PC-3 (cell line): ENCODE measurements around the gene MIPEP. TPM values are rescaled to one million over a fixed set of nuclear protein-coding genes. Genes with fewer than 3 reads are reported as not detected.

ENCODE experiments used
- ATAC-seq: fragments of 200-7000 bp; cut with Tn5 transposase; 2 replicates; pipeline ENCODE4 v1.9.1; 2020; ENCODE audit warnings: mild to moderate bottlenecking, moderate library complexity
- BruUV-seq: library from RNA; stranded (reverse); fragments of 400-500 nt; replicated peaks from 2 replicates; lab custom pipeline; 2021; lab: Mats Ljungman, UMichigan
- CTCF ChIA-PET: fragments of 300-600 bp; sonication (Branson Sonifier 250); formaldehyde crosslinking; loops from one replicate; lab custom pipeline; 2022; ENCODE audit warnings: antibody characterized with exemption; lab: Charles Lee
- POLR2A ChIA-PET: fragments of 300-600 bp; sonication (Branson Sonifier 250); formaldehyde crosslinking; loops from one replicate; lab custom pipeline; 2022; ENCODE audit warnings: antibody characterized with exemption; ENCODE audit not compliant: unreplicated experiment; lab: Charles Lee
- DNase-seq: peaks from one replicate; pipeline ENCODE4 v3.0.0-alpha.2; 2015
- H2AFZ ChIP-seq: fragments of 300-600 bp; sonication (generic); 2 replicates; pipeline ENCODE4 v1.6.0; 2016; ENCODE audit warnings: antibody characterized with exemption, low read length
- H3F3A ChIP-seq: fragments of 300-600 bp; sonication (generic); one replicate; pipeline ENCODE4 v1.6.0; 2017; ENCODE audit warnings: antibody characterized with exemption, low read length, control low read depth, mild to moderate bottlenecking; ENCODE audit not compliant: unreplicated experiment
- H3K27ac ChIP-seq: fragments of 300-600 bp; sonication (generic); 2 replicates; pipeline ENCODE4 v1.5.1; 2016; ENCODE audit warnings: mild to moderate bottlenecking, low read length
- H3K27me3 ChIP-seq: fragments of 300-600 bp; sonication (generic); 2 replicates; pipeline ENCODE4 v1.6.1; 2016; ENCODE audit warnings: low read length, mixed read lengths
- H3K36me3 ChIP-seq: fragments of 300-600 bp; sonication (generic); 2 replicates; pipeline ENCODE4 v1.6.1; 2016; ENCODE audit warnings: low read depth, mixed run types, low read length, mixed read lengths
- H3K4me1 ChIP-seq: fragments of 300-600 bp; sonication (generic); 2 replicates; pipeline ENCODE4 v1.5.1; 2016; ENCODE audit warnings: low read length; ENCODE audit not compliant: insufficient read depth
- H3K4me2 ChIP-seq: fragments of 300-600 bp; sonication (generic); 2 replicates; pipeline ENCODE4 v1.6.0; 2016; ENCODE audit warnings: low read length
- H3K4me3 ChIP-seq: fragments of 300-600 bp; sonication (generic); 2 replicates; pipeline ENCODE4 v1.5.1; 2016; ENCODE audit warnings: mild to moderate bottlenecking, low read length, mixed read lengths
- H3K79me2 ChIP-seq: fragments of 300-600 bp; sonication (generic); 2 replicates; pipeline ENCODE4 v1.6.1; 2017; ENCODE audit warnings: low read length, mixed read lengths
- H3K9ac ChIP-seq: fragments of 300-600 bp; sonication (generic); 2 replicates; pipeline ENCODE4 v1.6.0; 2016; ENCODE audit warnings: mild to moderate bottlenecking, low read length
- H3K9me2 ChIP-seq: fragments of 300-600 bp; sonication (generic); replicated peaks from 2 replicates; pipeline ENCODE4 v1.6.1; 2016; ENCODE audit warnings: mixed run types, low read length, mixed read lengths
- H3K9me3 ChIP-seq: fragments of 300-600 bp; sonication (generic); 2 replicates; pipeline ENCODE4 v1.6.1; 2016; ENCODE audit warnings: low read length, mixed read lengths
- H4K20me1 ChIP-seq: fragments of 300-600 bp; sonication (generic); 2 replicates; pipeline ENCODE4 v1.6.1; 2016; ENCODE audit warnings: low read length, mixed read lengths
- EZH2 ChIP-seq: fragments of 300-600 bp; sonication (generic); IDR thresholded peaks from one replicate; pipeline ENCODE4 v1.6.1; 2017; ENCODE audit warnings: antibody characterized with exemption, mild to moderate bottlenecking, low read length; ENCODE audit not compliant: unreplicated experiment
- EZH2phosphoT487 ChIP-seq: fragments of 300-600 bp; sonication (generic); IDR thresholded peaks from 2 replicates; pipeline ENCODE4 v1.6.1; 2018; ENCODE audit warnings: mild to moderate bottlenecking, antibody characterized with exemption, low read length, borderline replicate concordance
- intact Hi-C: fragments of 100-400 bp; cut with micrococcal nuclease; formaldehyde crosslinking; loops from 2 replicates; pipeline ENCODE4 v1.9.0; 2023
- total RNA-seq: library from RNA; depleted of rRNA; stranded (reverse); fragments of >200 nt; gene quantifications from 2 replicates; pipeline ENCODE4 v1.2.3, GENCODE V29; 2014
- TF ChIP-seq, protein P1 (sequence below): fragments of 300-600 bp; sonication (generic); conservative IDR thresholded peaks from 2 replicates; pipeline ENCODE4 v1.5.1; 2017; ENCODE audit warnings: antibody characterized with exemption, low read depth, mild to moderate bottlenecking, low read length

Gene MIPEP
- total RNA-seq, 1 experiment from 2014 or later: 30.5 TPM

DNA sequence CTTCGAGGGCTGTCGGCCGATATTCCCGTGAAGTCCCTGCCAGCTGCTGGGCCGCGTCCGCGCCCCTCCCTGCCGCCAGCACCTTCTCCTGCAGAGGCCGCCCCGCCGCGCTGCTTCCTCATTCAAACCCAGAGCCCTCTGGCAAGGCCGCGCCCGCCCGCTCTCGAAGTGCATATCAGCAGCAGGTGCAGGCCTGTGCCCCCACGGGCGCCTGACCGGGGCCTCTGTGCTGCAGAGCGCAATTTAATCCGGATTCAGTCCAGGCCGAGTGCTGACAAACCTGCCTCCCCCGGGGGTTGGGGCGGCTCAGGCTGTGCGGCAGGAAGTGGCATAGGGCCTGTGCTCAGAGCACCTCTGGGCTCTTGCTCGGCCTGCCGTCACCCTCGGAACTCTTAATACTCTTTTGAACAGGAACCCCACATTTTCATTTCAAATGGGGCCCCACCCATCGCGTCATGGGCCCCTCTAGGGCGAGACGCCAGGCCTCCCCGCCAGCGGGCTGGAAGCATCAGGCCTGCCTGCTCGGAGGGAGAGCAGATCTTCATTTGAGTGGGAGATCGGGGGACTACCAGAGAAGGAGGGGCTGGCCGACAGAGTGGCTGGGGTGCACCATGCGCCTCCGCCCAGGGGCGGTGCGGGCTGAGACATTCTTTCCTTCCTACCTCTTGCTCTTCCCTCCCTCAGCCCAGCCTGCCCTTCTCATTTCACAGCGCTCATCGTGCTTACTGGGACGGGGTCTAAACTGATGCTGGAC, 193.3 kb downstream of the MIPEP start:
- Histone ChIP-seq H3K9me2 (no peaks in the 10 kb centered on the region), H4K20me1 (no peaks in the 10 kb centered on the region), H3K27me3 (no peaks in the 10 kb centered on the region), H3K4me1 (no peaks in the 10 kb centered on the region), H3K4me3 (no peak overlapping the region), H3K36me3 (no peaks in the 10 kb centered on the region), H3K9me3 (no peaks in the 10 kb centered on the region), H3K9ac (no peak overlapping the region), H3K4me2 (no peak overlapping the region), H3F3A (no peaks in the 10 kb centered on the region), H3K27ac (no peak overlapping the region), H3K79me2 (no peaks in the 10 kb centered on the region), H2AFZ (no peak overlapping the region)
- DNase-seq (no peak), ATAC-seq (no peak)
- ChIA-PET CTCF (interaction anchor here (0.7 kb wide), 1 partner anchor 44 kb away, joined by 3 read pairs; no protein-coding TSS in a partner anchor), POLR2A (no interaction called here)
- TF ChIP-seq, protein P1, sequence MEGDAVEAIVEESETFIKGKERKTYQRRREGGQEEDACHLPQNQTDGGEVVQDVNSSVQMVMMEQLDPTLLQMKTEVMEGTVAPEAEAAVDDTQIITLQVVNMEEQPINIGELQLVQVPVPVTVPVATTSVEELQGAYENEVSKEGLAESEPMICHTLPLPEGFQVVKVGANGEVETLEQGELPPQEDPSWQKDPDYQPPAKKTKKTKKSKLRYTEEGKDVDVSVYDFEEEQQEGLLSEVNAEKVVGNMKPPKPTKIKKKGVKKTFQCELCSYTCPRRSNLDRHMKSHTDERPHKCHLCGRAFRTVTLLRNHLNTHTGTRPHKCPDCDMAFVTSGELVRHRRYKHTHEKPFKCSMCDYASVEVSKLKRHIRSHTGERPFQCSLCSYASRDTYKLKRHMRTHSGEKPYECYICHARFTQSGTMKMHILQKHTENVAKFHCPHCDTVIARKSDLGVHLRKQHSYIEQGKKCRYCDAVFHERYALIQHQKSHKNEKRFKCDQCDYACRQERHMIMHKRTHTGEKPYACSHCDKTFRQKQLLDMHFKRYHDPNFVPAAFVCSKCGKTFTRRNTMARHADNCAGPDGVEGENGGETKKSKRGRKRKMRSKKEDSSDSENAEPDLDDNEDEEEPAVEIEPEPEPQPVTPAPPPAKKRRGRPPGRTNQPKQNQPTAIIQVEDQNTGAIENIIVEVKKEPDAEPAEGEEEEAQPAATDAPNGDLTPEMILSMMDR: no peak
- TF ChIP-seq EZH2 (no peak), EZH2phosphoT487 (no peak)
- no TSS peak for BruUV-seq
- intact Hi-C loops: no loop called here

DNA sequence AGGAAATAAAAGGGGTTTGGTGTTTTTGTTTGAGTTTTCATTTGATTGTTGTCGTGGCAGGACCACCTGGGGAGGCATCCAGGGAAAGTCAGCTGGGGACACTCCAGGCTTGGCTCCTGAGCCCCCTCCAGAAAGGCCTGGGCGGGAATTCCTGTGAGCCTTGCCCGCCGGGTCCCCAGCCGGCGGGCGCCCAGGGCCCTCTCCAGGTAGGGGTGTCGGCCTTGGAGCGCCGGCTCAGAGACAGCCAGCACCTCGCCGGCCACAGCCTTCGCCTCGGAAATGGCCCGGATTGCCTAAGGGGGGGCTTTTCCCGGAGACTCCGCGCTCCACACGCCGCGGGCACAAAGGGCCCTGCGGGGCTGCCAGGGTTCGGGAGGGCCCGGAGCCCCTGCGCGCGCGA, 194.0 kb downstream of the MIPEP start:
- CTCF ChIA-PET: no interaction called here
- H2AFZ ChIP-seq: no peak overlapping the region

More for the DNA sequence above, 194.0 kb downstream of the MIPEP start:
- Histone ChIP-seq H3K9ac (no peak overlapping the region), H3K27ac (no peak overlapping the region), H3K27me3 (no peaks in the 10 kb centered on the region), H3K9me3 (no peaks in the 10 kb centered on the region), H3K36me3 (no peaks in the 10 kb centered on the region), H3K4me3 (no peak overlapping the region), H3K4me2 (no peak overlapping the region), H3F3A (no peaks in the 10 kb centered on the region), H3K9me2 (no peaks in the 10 kb centered on the region), H3K79me2 (no peaks in the 10 kb centered on the region), H4K20me1 (no peaks in the 10 kb centered on the region), H3K4me1 (no peaks in the 10 kb centered on the region)
- BruUV-seq: no TSS peak
- DNase-seq (no peak), ATAC-seq (no peak)
- TF ChIP-seq EZH2 (no peak), EZH2phosphoT487 (no peak)
- TF ChIP-seq, protein P1: no peak
- intact Hi-C loops: no loop called here
- POLR2A ChIA-PET: no interaction called here
